Testis (tissue), 2 donors: ENCODE data around the gene TNFSF4.

ENCODE experiments used
- POLR2A ChIP-seq: fragments of 450-650 bp; IDR thresholded peaks from one replicate; pipeline ENCODE4 v1.6.1; 2017; ENCODE audit warnings: antibody characterized with exemption, mild to moderate bottlenecking, moderate library complexity
- TF ChIP-seq, protein P1 (sequence below), 3 experiments: fragments of 450-650 bp in 2 of 3; fragments of 200-600 bp in 1 of 3; sonication (generic) in 1 of 3; IDR thresholded peaks; one replicate each; pipeline ENCODE4 v1.5.1; 2016 to 2019; ENCODE audit warnings: antibody characterized with exemption in 3 of 3, mild to moderate bottlenecking in 2 of 3, moderate library complexity in 1 of 3

DNA sequence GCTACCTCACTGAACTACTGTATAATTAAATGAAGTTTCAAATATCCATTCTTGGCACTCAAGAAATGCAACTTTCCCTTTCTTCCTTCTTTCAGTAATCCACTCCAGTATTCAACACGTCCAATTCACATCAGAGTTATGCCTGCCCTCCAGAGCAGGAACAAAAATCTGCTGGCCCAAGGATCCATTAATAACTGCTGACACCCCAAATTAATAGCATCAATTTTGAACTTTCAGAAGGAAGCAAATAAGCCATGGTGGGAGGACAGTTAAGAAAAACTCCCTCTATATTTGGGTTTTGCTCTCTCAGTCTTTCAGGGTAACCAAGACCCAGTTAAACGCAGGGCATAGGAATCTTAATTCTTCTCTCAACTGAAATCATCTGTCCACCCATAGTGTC, 31.9 kb upstream of the TNFSF4 start:
- TF ChIP-seq, protein P1, sequence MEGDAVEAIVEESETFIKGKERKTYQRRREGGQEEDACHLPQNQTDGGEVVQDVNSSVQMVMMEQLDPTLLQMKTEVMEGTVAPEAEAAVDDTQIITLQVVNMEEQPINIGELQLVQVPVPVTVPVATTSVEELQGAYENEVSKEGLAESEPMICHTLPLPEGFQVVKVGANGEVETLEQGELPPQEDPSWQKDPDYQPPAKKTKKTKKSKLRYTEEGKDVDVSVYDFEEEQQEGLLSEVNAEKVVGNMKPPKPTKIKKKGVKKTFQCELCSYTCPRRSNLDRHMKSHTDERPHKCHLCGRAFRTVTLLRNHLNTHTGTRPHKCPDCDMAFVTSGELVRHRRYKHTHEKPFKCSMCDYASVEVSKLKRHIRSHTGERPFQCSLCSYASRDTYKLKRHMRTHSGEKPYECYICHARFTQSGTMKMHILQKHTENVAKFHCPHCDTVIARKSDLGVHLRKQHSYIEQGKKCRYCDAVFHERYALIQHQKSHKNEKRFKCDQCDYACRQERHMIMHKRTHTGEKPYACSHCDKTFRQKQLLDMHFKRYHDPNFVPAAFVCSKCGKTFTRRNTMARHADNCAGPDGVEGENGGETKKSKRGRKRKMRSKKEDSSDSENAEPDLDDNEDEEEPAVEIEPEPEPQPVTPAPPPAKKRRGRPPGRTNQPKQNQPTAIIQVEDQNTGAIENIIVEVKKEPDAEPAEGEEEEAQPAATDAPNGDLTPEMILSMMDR (IDR thresholded peaks at IDR 0.05) = no peak
- no peak for TF ChIP-seq POLR2A
